ENCODE results near the gene NEK6.

DNA sequence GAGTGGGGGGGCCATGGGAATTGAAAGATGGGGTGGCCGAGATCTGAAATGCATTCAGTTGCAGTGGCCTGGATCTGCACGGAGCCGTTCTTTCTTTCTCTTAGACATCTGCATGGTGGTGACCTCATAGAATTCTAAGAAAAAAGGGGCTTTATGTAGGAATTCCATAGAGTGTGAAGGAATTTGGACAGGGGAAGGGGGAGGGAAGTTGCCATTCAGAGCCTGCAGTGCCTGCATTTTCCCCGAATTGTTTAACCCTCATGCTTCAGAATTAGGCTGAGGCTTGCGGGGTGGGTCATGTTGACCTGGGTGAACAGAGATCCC, 4.9 kb downstream of the NEK6 start:
- TF ChIP-seq, protein P1, sequence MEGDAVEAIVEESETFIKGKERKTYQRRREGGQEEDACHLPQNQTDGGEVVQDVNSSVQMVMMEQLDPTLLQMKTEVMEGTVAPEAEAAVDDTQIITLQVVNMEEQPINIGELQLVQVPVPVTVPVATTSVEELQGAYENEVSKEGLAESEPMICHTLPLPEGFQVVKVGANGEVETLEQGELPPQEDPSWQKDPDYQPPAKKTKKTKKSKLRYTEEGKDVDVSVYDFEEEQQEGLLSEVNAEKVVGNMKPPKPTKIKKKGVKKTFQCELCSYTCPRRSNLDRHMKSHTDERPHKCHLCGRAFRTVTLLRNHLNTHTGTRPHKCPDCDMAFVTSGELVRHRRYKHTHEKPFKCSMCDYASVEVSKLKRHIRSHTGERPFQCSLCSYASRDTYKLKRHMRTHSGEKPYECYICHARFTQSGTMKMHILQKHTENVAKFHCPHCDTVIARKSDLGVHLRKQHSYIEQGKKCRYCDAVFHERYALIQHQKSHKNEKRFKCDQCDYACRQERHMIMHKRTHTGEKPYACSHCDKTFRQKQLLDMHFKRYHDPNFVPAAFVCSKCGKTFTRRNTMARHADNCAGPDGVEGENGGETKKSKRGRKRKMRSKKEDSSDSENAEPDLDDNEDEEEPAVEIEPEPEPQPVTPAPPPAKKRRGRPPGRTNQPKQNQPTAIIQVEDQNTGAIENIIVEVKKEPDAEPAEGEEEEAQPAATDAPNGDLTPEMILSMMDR (IDR thresholded peaks at IDR 0.05), result no peak
- TF ChIP-seq, protein P2, sequence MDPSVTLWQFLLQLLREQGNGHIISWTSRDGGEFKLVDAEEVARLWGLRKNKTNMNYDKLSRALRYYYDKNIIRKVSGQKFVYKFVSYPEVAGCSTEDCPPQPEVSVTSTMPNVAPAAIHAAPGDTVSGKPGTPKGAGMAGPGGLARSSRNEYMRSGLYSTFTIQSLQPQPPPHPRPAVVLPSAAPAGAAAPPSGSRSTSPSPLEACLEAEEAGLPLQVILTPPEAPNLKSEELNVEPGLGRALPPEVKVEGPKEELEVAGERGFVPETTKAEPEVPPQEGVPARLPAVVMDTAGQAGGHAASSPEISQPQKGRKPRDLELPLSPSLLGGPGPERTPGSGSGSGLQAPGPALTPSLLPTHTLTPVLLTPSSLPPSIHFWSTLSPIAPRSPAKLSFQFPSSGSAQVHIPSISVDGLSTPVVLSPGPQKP (IDR thresholded peaks at IDR 0.05; ENCODE audit: low read depth, low read length), result no peak
- TF ChIP-seq RARB (CRISPR knock-in tag; IDR thresholded peaks at IDR 0.05) (no peak), USF2 (IDR thresholded peaks at IDR 0.05) (no peak), KDM1A (IDR thresholded peaks at IDR 0.05; ENCODE audit: low read depth) (no peak), EP300 (IDR thresholded peaks at IDR 0.05) (no peak), POLR2A (IDR thresholded peaks at IDR 0.05; ENCODE audit: low read length) (no peak), RAD21 (conservative IDR thresholded peaks at IDR 0.05 in 1 of 2, IDR thresholded peaks at IDR 0.05 in 1 of 2) (no peak), PHF8 (IDR thresholded peaks at IDR 0.05; ENCODE audit: borderline replicate concordance, low read depth) (no peak), RCOR1 (IDR thresholded peaks at IDR 0.05; ENCODE audit: low read depth, low read length) (no peak), RFX5 (IDR thresholded peaks at IDR 0.05) (no peak)
- TF ChIP-seq, protein P3, sequence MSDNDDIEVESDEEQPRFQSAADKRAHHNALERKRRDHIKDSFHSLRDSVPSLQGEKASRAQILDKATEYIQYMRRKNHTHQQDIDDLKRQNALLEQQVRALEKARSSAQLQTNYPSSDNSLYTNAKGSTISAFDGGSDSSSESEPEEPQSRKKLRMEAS (IDR thresholded peaks at IDR 0.05), result no peak
